ENCODE data around the gene ENTPD8.

Gene ENTPD8

GRCh38 chr9:137441289-137441934 lies at the start of gene ENTPD8:
TSS of gene ENTPD8 (minus strand) at chr9:137441357. CDS start at chr9:137438285, 3,072 bp downstream.
- no peak for DNase-seq

- no peak for DNase-seq
Observed at GRCh38 chr9:137490532-137491186, 49.5 kb upstream of the ENTPD8 start.

GRCh38 chr9:137488906-137489305 lies 47.7 kb upstream of the ENTPD8 start:
- DNase-seq: no peak

- DNase-seq: no peak
Observed at GRCh38 chr9:137488327-137488653, 47.1 kb upstream of the ENTPD8 start.

GRCh38 chr9:137487454-137488326 lies 46.5 kb upstream of the ENTPD8 start:
- DNase-seq: no peak

- no peak for DNase-seq
Observed at GRCh38 chr9:137486545-137487453, 45.6 kb upstream of the ENTPD8 start.

GRCh38 chr9:137486141-137486490 lies 45.0 kb upstream of the ENTPD8 start:
- DNase-seq: no peak

- no peak for DNase-seq
Observed at GRCh38 chr9:137485343-137486140, 44.4 kb upstream of the ENTPD8 start.

GRCh38 chr9:137484551-137485315 lies 43.6 kb upstream of the ENTPD8 start:
- no peak for DNase-seq

- DNase-seq: no peak
Observed at GRCh38 chr9:137482094-137482781, 41.1 kb upstream of the ENTPD8 start.

- no peak for DNase-seq
Observed at GRCh38 chr9:137480686-137481683, 39.8 kb upstream of the ENTPD8 start.

GRCh38 chr9:137479892-137480685 lies 38.9 kb upstream of the ENTPD8 start:
- no peak for DNase-seq

GRCh38 chr9:137478962-137479861 lies 38.1 kb upstream of the ENTPD8 start:
- no peak for DNase-seq

GRCh38 chr9:137478613-137478961 lies 37.4 kb upstream of the ENTPD8 start:
- DNase-seq: no peak

GRCh38 chr9:137477778-137478612 lies 36.8 kb upstream of the ENTPD8 start:
- no peak for DNase-seq

- DNase-seq: no peak
Observed at GRCh38 chr9:137476856-137477255, 35.7 kb upstream of the ENTPD8 start.

Data from activated effector memory CD4-positive, alpha-beta T cell treated with Interleukin-2 at 50 U/mL for 16 hours (primary cell).